Glutamatergic neuron (in vitro differentiated cells): ENCODE data around the gene PACSIN1. TPM values are rescaled to one million over a fixed set of nuclear protein-coding genes. Genes with fewer than 3 reads are reported as not detected.

ENCODE experiments used
- DNase-seq: peaks from one replicate; pipeline ENCODE4 v3.0.0; 2022
- H3K27ac Mint-ChIP-seq: one replicate; pipeline ENCODE4 v1.8.0; 2020; ENCODE audit warnings: mild to moderate bottlenecking, mixed read lengths, inconsistent platforms; ENCODE audit not compliant: unreplicated experiment
- H3K27me3 Mint-ChIP-seq: one replicate; pipeline ENCODE4 v1.8.0; 2020; ENCODE audit warnings: mild to moderate bottlenecking, moderate library complexity, mixed read lengths, inconsistent platforms; ENCODE audit not compliant: unreplicated experiment
- H3K36me3 Mint-ChIP-seq: one replicate; pipeline ENCODE4 v1.8.0; 2020; ENCODE audit warnings: mild to moderate bottlenecking, mixed read lengths, inconsistent platforms; ENCODE audit not compliant: unreplicated experiment
- H3K4me1 Mint-ChIP-seq: one replicate; pipeline ENCODE4 v1.8.0; 2020; ENCODE audit warnings: mild to moderate bottlenecking, low read depth, mixed read lengths, inconsistent platforms; ENCODE audit not compliant: unreplicated experiment
- H3K4me3 Mint-ChIP-seq: one replicate; pipeline ENCODE4 v1.8.0; 2020; ENCODE audit warnings: mild to moderate bottlenecking, mixed read lengths, inconsistent platforms; ENCODE audit not compliant: unreplicated experiment
- H3K9me3 Mint-ChIP-seq: one replicate; pipeline ENCODE4 v1.8.0; 2020; ENCODE audit warnings: mild to moderate bottlenecking, moderate library complexity, mixed read lengths, inconsistent platforms; ENCODE audit not compliant: unreplicated experiment
- total RNA-seq: library from RNA; stranded (reverse); fragmentation: NEBNext Ultra II Directional; extraction: Animal tissue kit (Norgen Biotek cat#: 25700); gene quantifications from one replicate; pipeline ENCODE4 v1.2.1, GENCODE V29; 2021; ENCODE audit not compliant: unreplicated experiment
- TF ChIP-seq, protein P1 (sequence below): fragments of 200-600 bp; sonication (generic); IDR thresholded peaks from one replicate; pipeline ENCODE4 v1.5.0; 2021; ENCODE audit not compliant: partially characterized antibody, unreplicated experiment

PACSIN1 gene
- total RNA-seq, 1 donor from 2014 or later, result 0.47 TPM

DNA sequence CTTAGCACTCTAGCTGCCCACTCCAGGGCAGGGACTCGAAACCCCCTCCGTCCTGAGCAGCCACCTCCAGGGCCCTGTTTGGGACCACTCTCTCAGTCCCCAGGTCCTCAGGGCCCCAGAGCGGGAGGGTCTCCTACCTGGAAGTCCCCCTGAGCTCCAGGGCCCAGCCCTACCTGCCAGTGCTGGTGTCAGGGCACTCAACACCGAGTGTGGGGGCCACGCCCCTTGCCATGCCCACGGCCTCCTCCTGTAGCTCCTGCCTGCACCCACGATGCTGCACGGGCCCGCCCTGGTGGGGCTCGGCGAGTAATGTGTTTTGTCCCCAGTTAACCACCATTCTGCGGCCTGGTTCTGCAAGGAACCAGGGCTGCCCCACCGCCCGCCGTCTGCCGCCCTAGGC lies 68.8 kb downstream of the PACSIN1 start:
- H3K36me3 Mint-ChIP-seq, result peaks cover 5% of the 10 kb centered on the region
- no peak for DNase-seq
- peaks cover 3% of the 10 kb centered on the region for H3K9me3 Mint-ChIP-seq
- H3K4me1 Mint-ChIP-seq, result peaks cover 10% of the 10 kb centered on the region
- no peak overlapping the region for H3K4me3 Mint-ChIP-seq
- H3K27ac Mint-ChIP-seq, result no peak overlapping the region
- TF ChIP-seq, protein P1, sequence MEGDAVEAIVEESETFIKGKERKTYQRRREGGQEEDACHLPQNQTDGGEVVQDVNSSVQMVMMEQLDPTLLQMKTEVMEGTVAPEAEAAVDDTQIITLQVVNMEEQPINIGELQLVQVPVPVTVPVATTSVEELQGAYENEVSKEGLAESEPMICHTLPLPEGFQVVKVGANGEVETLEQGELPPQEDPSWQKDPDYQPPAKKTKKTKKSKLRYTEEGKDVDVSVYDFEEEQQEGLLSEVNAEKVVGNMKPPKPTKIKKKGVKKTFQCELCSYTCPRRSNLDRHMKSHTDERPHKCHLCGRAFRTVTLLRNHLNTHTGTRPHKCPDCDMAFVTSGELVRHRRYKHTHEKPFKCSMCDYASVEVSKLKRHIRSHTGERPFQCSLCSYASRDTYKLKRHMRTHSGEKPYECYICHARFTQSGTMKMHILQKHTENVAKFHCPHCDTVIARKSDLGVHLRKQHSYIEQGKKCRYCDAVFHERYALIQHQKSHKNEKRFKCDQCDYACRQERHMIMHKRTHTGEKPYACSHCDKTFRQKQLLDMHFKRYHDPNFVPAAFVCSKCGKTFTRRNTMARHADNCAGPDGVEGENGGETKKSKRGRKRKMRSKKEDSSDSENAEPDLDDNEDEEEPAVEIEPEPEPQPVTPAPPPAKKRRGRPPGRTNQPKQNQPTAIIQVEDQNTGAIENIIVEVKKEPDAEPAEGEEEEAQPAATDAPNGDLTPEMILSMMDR, result no peak
- H3K27me3 Mint-ChIP-seq, result peaks cover 17% of the 10 kb centered on the region

DNA sequence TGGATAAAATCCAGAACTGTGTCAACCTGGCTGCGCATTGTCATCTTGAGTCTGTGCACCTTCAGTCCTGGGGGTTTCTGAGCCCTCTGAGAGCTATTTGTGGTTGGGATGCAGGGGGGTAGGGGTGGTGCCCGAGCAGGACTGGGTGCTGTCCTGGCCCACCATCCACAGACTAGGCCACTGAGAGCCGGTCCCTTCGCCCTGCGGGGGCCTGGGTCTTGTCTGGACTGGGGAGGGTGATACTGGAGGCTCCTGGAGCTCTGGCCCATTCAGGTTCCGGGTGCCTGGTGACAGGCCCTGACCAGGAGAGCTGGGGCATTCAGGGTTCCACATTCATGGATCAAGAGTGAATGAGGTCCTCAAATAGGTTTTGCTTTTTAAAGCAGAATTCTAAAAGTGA lies 69.3 kb downstream of the PACSIN1 start:
- Mint-ChIP-seq H3K27me3 (peaks cover 17% of the 10 kb centered on the region), H3K4me1 (peaks cover 10% of the 10 kb centered on the region), H3K4me3 (no peak overlapping the region), H3K36me3 (peaks cover 5% of the 10 kb centered on the region), H3K27ac (no peak overlapping the region), H3K9me3 (peaks cover 3% of the 10 kb centered on the region)
- TF ChIP-seq, protein P1, result no peak
- no peak for DNase-seq

DNA sequence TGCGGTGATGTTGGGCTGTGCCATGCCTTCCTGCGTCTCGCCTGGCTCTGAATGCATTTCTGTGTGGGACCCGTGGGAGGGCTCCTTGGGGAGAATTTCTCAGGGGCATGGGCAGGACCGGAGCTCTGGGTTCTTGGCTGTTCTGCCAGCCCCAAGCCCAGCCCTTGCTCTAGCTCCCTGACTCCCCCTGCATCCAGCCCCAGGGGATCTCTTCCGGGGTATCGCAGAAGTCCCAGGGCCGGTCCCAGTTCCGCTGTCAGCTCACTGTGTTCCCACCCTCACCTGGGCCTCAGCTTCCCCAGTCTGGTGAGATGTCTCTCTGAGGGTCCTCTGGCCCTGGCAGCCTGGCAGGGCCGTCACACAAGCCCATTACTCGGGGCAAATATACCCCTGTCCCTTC lies 69.8 kb downstream of the PACSIN1 start:
- peaks cover 3% of the 10 kb centered on the region for H3K9me3 Mint-ChIP-seq

DNA sequence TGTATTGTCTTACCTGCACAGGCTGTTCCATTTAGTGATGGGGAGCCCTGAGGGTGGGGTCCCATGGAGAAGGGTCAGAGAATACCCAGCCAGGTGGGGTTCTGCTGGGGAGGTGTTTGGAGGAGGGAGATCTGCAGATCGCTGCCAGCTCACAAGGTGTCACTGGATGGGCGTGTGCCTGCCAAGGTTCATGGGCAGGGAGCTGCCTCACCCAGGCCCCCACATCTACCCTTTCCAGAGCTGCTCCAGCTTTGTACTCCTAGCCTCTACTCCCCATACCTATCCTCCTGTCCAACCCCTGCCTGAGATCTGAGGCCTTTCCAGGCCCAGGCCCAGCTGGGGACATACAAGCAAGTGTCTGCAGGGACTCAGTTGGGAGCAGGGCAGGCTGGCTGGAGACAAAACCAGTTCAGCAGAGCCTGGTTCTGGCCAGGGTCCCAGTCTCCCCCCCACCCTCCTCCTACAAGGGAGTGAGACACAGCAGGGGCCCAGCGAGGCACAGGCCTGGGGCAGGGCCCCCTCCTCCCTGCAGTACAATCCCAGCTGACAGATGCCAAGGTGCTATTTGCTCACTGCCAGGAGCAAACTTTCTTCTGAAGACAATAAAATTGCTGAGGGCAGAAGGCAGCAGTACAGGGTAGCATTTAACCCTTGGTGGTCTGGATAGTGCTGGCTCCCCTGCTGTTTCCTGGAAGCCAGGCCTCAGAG lies 70.5 kb downstream of the PACSIN1 start:
- Mint-ChIP-seq H3K36me3 (no peaks in the 10 kb centered on the region), H3K4me1 (peaks cover 10% of the 10 kb centered on the region), H3K27ac (no peak overlapping the region), H3K4me3 (no peak overlapping the region), H3K9me3 (peaks cover 3% of the 10 kb centered on the region), H3K27me3 (peaks cover 17% of the 10 kb centered on the region)
- TF ChIP-seq, protein P1, result no peak
- DNase-seq, result no peak

More for the DNA sequence above, 69.8 kb downstream of the PACSIN1 start:
- TF ChIP-seq, protein P1, result no peak
- H3K27me3 Mint-ChIP-seq, result peaks cover 17% of the 10 kb centered on the region
- no peak for DNase-seq
- no peak overlapping the region for H3K27ac Mint-ChIP-seq
- H3K4me3 Mint-ChIP-seq, result no peak overlapping the region
- H3K4me1 Mint-ChIP-seq, result peaks cover 10% of the 10 kb centered on the region
- peaks cover 5% of the 10 kb centered on the region for H3K36me3 Mint-ChIP-seq
